ENCODE data around the gene CLEC2L.
"Not testable (repeated sequence)": the region's sequence is repeated elsewhere in the genome, so short reads cannot be mapped to it uniquely, and the experiment has no call there.

CLEC2L gene

DNA sequence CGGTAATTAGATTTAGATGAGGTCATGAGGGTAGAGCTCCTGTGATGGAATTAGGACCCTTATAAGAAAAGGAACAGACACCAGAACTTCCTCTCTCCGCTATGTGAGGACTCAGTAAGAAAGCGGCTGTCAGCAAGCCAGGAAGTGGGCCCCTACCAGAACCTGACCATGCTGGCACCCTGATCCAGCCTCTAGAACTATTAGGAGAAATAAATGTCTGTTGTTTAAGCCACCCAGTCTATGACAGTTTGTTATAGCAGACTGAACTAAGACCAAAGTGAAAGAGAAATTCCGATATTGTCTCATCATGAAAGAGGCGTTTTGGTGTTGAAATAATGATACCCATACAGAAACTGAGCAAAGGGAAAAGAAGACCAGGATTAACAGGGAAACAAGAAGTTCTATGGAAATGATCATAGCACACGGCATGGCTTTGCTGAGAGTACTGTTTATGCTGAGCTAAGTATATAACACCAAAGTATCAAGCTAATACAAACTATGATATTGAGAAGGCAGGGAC lies 9.2 kb downstream of the CLEC2L start:
- DNase-seq = no peak
- no peak overlapping the region for H3K27ac Mint-ChIP-seq
- no peaks in the 10 kb centered on the region for H3K4me1 Mint-ChIP-seq
- CTCF ChIA-PET = interaction anchor here (0.8 kb wide), 1 partner anchor 17 kb away, joined by 3 read pairs; no protein-coding TSS in a partner anchor
- peaks cover 26% of the 10 kb centered on the region for H3K27me3 Mint-ChIP-seq
- H3K9me3 Mint-ChIP-seq = no peaks in the 10 kb centered on the region
- H3K4me3 Mint-ChIP-seq = no peak overlapping the region
- no peaks in the 10 kb centered on the region for H3K36me3 Mint-ChIP-seq

DNA sequence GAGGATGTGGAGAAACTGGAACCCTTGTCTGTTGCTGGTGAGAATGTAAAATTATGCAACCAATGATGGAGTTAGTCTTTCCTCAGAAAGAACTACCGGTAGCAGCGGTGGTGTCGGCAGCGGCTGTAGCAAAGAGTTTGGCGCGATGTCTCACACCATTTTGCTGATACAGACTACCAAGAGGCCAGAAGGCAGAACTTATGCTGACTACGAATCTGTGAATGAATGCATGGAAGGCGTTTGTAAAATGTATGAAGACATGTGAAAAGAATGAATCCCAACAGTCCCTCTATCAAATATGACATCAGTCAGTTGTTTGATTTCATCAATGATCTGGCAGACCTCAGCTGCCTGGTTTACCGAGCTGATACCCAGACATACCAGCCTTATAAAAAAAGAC lies 10.6 kb downstream of the CLEC2L start:
- H3K36me3 Mint-ChIP-seq = no peaks in the 10 kb centered on the region
- no peaks in the 10 kb centered on the region for H3K9me3 Mint-ChIP-seq
- no peak for DNase-seq
- H3K4me3 Mint-ChIP-seq = no peak overlapping the region
- H3K27ac Mint-ChIP-seq = no peak overlapping the region
- no peaks in the 10 kb centered on the region for H3K4me1 Mint-ChIP-seq
- CTCF ChIA-PET = no interaction called here
- peaks cover 21% of the 10 kb centered on the region for H3K27me3 Mint-ChIP-seq

DNA sequence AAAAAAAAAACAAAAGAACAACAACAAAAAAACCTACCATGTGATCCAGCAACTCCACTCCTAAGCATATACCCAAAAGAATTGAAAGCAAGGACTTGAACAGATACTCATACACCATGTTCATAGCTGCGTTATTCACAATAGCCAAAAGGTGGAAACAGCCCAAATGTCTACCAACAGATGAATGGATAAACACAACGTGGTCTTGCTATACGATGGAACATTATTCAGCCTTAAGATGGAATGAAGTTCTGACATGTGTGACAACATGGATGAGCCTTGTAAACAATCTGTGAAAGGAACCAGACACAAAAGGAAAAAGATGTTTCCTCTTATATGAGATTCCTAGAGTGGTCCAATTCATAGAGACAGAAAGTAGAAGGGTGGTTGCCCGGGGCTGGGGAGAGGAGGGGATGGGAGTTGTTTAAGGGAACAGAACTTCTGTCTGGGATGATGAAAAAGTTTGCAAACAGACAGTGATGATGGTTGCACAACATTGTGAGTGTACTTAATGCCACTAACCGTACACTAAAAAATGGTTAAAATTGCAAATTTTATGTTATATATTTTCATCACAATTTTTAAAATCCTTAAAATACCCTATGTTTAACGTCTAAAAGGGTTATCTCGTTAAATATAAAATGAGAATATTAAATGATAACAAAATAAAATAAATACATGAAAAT lies 11.6 kb downstream of the CLEC2L start:
- Mint-ChIP-seq H3K4me1 (no peaks in the 10 kb centered on the region), H3K36me3 (no peaks in the 10 kb centered on the region), H3K4me3 (no peak overlapping the region), H3K9me3 (no peaks in the 10 kb centered on the region), H3K27me3 (peaks cover 21% of the 10 kb centered on the region), H3K27ac (no peak overlapping the region)
- no peak for DNase-seq
- CTCF ChIA-PET = no interaction called here

DNA sequence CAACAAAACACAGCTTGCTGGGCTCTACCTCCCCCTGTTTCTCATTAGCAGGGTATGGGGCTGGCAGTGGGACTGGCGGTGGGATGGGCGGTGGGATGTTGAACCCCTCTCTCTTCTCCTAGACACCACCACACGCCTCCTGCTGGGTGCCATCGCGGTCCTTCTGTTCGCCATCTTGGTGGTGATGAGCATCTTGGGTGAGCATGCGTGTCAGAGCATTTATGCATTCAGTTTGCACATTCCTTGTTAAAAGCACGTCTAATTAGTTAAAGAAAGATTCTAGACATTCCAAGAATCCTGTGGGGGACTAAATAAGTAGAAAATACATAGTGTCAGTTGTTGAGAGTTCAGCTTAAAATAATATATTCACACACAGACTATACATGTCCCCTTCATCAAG lies 12.7 kb downstream of the CLEC2L start:
- no peak overlapping the region for H3K4me3 Mint-ChIP-seq
- no peaks in the 10 kb centered on the region for H3K36me3 Mint-ChIP-seq
- CTCF ChIA-PET = no interaction called here
- H3K27me3 Mint-ChIP-seq = peaks cover 19% of the 10 kb centered on the region
- H3K9me3 Mint-ChIP-seq = no peaks in the 10 kb centered on the region
- no peaks in the 10 kb centered on the region for H3K4me1 Mint-ChIP-seq
- no peak overlapping the region for H3K27ac Mint-ChIP-seq
- DNase-seq = no peak

DNA sequence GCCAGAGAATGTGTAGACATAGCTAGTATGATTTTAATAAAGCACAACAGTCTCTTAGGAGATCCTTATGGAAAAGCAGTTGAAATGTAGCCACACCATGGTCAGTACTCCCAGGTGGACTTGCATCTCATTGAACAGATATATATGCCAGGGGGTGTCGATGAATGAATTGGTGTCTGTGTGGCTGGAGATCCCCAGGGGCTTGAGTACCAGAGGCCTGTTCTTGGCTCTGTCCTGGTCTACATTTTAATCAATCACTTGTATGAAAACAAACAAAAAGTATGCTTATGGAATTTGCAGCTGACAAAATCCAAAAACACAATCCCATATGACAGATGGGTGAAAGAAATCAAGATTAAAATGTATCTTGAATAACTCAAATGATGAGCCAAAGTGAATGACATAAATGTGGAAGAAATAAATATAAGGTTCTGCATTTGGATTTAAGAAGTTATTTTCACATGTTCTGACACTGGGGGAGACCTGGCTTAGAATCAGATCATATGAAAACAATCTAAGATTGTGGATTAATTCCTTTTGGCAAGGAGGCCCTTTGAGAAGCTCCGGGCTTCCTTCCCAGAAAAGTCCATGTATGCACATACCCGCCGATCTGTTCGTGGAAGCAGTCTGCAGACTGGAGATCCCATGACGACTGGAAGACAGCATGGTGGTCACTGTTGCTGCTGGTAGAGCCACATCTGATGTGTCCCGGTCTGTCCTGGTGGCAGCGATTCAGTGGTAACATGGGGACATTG lies 15.6 kb downstream of the CLEC2L start:
- Mint-ChIP-seq H3K9me3 (no peaks in the 10 kb centered on the region), H3K36me3 (no peaks in the 10 kb centered on the region), H3K27ac (no peak overlapping the region), H3K4me1 (no peaks in the 10 kb centered on the region), H3K27me3 (peaks cover 9% of the 10 kb centered on the region), H3K4me3 (no peak overlapping the region)
- DNase-seq = no peak
- CTCF ChIA-PET = no interaction called here

DNA sequence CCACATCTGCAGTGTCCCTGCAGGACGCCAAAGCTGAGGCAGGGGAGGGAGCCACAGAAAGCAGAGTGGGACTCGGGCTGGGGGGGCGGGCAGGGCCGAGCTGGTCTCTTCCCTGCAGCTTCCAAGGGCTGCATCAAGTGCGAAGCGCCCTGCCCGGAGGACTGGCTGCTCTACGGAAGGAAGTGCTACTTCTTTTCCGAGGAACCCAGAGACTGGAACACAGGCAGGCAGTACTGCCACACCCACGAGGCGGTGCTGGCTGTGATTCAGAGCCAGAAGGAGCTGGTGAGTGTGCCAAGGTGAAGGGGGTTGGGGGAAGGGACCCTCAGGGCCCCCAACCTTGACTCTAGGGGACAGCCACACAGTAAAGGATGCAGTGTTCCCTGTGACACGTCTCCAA lies 16.7 kb downstream of the CLEC2L start:
- no peak overlapping the region for H3K27ac Mint-ChIP-seq
- H3K27me3 Mint-ChIP-seq = peaks cover 7% of the 10 kb centered on the region
- CTCF ChIA-PET = no interaction called here
- H3K4me3 Mint-ChIP-seq = no peak overlapping the region
- no peaks in the 10 kb centered on the region for H3K4me1 Mint-ChIP-seq
- H3K36me3 Mint-ChIP-seq = no peaks in the 10 kb centered on the region
- no peak for DNase-seq
- H3K9me3 Mint-ChIP-seq = no peaks in the 10 kb centered on the region

DNA sequence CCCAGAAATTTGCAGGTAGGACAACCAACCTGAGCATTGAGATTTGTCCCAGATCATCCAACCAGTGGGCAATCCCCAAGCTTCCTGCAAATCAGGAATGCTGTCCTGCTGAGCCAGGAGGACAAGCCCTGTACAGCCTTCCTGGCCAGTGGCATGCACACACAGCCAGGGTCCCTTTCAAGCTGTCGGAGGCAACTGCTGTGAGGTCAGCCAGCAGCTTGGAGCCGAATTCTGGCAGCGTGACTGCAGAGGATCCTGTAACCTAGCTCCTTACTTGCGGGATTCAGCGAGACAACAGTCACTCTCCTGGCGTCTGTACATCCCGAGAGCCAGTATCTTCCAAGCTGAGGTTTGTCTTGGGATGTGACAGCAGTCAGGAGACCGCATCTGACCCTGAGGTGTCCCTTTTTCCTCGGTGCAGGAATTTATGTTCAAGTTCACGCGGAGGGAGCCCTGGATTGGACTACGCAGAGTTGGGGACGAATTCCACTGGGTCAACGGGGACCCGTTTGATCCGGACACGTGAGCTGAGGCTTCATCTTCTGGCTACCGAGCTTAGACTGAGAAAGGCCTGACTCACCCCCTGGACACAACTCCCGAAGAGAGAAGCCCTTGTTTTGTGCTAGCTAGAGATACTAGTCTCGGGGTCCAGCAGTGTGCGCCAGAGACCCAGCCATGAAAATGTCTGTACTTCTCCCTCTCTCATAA lies 18.3 kb downstream of the CLEC2L start:
- Mint-ChIP-seq H3K36me3 (no peaks in the 10 kb centered on the region), H3K4me3 (no peak overlapping the region), H3K9me3 (no peaks in the 10 kb centered on the region), H3K4me1 (no peaks in the 10 kb centered on the region), H3K27ac (no peak overlapping the region), H3K27me3 (peaks cover 3% of the 10 kb centered on the region)
- CTCF ChIA-PET = no interaction called here
- DNase-seq = no peak

DNA sequence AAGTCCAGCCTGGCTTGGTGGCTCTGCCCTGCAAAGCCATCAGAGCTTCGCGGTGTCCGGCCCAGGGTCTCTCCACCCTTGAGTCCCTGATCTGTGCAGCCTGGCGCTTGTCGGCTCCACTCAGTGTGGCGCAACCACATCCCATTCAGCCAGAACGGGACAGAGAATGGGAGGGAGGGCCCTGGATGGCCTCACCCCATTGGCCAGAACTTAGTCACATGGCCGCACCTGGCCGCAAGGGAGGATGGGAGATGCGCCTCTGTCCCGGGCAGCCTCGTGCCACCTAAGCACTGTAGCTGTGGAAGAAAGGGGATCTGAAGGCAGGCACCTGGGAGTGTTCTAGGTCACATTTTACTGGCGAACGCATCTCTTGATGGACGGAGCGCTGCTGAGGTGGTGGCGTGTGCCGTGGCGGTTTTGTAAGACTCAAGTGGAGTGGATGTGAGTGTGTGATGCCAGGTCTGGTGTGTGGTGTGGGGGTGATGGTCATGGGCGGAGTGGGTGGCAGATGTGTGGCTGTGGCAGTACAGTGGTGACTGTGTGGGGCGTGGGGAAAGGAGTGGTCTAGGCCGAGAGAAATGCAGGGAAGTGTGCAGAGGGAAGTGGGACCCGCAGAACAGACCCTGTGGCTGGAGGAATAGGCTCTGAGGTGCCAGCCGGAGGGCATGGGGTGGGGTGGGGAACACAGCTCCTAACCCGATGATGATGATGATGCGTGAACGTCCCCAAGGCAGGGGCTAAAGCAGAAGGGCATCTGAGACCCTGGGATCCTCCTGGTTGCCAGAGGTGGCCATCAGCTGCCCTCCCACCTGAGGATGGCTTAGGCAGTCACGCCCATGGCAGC lies 19.0 kb downstream of the CLEC2L start:
- CTCF ChIA-PET = no interaction called here

DNA sequence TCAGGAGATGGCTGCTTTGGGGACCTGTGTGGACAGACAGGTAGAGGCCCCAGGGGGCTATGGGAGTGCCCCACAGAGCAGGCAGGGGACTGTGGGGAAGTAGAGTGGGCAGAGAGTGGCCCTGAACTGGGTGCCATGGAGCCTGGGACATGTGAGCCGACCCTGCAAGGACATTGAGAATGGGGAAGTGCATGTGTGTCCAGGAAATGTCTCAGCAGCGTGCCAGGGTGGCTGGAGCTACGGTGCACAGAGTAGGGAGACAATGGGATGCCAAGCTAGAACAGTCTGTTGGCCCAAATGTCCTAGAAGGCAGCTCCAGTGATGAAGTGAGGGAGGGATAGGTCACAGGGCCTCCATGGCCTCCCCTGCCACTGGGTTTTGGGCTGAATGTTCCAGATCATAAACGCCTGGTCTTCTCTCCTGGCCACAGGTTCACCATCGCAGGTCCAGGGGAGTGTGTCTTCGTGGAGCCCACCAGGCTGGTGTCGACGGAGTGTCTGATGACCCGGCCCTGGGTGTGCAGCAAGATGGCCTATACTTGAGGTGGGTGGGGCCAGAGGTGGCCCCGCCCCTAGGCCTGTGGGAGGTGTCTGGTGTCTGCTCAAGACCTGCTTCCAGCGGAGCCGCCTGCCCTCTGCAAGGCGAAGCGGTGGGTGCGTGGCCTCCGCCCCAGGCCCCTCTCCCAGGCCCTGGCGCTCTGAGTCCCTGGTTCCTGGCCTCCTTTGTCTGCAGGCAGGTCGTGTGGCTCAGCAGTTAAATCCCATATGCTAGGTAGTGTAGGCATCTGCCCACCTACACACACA lies 20.5 kb downstream of the CLEC2L start:
- DNase-seq = no peak
- CTCF ChIA-PET = no interaction called here

More for the DNA sequence above, 19.0 kb downstream of the CLEC2L start:
- no peak overlapping the region for H3K27ac Mint-ChIP-seq
- no peaks in the 10 kb centered on the region for H3K36me3 Mint-ChIP-seq
- H3K27me3 Mint-ChIP-seq = peaks cover 3% of the 10 kb centered on the region
- no peaks in the 10 kb centered on the region for H3K9me3 Mint-ChIP-seq
- no peak for DNase-seq
- H3K4me1 Mint-ChIP-seq = no peaks in the 10 kb centered on the region
- H3K4me3 Mint-ChIP-seq = no peak overlapping the region

DNA sequence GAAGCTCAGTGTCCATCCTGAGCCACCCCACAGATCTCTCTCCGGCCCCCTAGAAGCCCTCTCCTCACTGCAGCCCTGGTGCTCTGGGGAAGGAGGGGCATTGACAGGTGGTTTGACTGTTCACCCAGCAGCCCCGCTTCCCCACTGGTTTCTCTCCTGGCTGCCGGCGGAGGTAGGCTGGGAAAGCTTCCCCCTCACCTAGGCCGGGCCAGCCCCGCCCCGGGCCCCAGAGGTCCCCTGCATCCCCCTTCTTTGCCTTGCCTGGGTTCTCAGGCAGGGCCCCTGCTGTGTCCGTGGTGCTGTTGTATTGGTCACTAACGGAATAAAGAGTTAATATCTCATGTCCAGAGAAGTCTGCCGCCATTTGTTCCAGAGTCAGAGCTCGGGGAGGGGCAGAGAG lies 21.2 kb downstream of the CLEC2L start:
- Mint-ChIP-seq H3K27ac (no peak overlapping the region), H3K27me3 (peaks cover 3% of the 10 kb centered on the region)
- CTCF ChIA-PET = no interaction called here

More for the DNA sequence above, 20.5 kb downstream of the CLEC2L start:
- H3K9me3 Mint-ChIP-seq = no peaks in the 10 kb centered on the region
- no peaks in the 10 kb centered on the region for H3K36me3 Mint-ChIP-seq
- no peak overlapping the region for H3K4me3 Mint-ChIP-seq
- no peak overlapping the region for H3K27ac Mint-ChIP-seq
- H3K27me3 Mint-ChIP-seq = peaks cover 3% of the 10 kb centered on the region
- no peaks in the 10 kb centered on the region for H3K4me1 Mint-ChIP-seq

DNA sequence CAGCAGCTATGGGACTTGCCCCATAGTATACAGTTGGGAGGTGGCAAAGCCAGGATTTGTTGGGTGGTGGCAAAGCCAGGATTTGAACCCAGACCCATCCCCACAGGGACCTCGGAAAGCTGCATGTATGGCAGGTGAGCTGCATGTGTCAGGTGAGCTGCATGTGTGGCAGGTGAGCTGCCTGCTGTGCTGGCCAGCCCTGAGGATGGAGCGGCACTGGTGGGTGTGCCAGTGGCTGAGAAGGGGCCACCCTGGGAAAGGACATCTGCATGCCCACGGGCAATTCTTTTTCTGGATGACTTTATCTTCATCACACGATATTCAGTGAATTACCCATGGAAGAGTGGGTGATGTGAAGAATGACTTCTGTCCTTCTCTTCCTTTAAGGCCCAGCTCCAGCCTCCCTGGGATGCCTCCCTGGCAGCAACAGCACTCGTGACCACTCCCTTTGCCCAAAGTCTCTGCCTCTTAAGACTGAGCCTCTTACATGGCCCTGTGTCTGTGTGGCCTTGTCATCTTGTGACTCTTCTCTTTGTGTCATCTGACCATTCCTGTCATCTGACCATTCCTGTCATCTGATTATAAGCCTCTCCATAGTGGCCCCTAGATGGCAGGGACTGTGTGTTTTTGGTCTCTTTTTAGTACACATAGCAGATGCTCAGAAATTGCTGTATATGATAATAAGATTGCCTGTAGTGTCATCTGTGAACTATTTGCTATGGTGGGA lies 25.0 kb downstream of the CLEC2L start:
- Mint-ChIP-seq H3K4me3 (no peak overlapping the region), H3K4me1 (no peaks in the 10 kb centered on the region), H3K9me3 (no peaks in the 10 kb centered on the region), H3K27me3 (peaks cover 10% of the 10 kb centered on the region), H3K36me3 (no peaks in the 10 kb centered on the region), H3K27ac (no peak overlapping the region)
- DNase-seq = no peak
- CTCF ChIA-PET = interaction anchor here (1.6 kb wide), 1 partner anchor 15 kb away, joined by 3 read pairs; no protein-coding TSS in a partner anchor

More for the DNA sequence above, 21.2 kb downstream of the CLEC2L start:
- Mint-ChIP-seq H3K36me3 (no peaks in the 10 kb centered on the region), H3K4me3 (no peak overlapping the region), H3K4me1 (no peaks in the 10 kb centered on the region), H3K9me3 (no peaks in the 10 kb centered on the region)
- DNase-seq = no peak

DNA sequence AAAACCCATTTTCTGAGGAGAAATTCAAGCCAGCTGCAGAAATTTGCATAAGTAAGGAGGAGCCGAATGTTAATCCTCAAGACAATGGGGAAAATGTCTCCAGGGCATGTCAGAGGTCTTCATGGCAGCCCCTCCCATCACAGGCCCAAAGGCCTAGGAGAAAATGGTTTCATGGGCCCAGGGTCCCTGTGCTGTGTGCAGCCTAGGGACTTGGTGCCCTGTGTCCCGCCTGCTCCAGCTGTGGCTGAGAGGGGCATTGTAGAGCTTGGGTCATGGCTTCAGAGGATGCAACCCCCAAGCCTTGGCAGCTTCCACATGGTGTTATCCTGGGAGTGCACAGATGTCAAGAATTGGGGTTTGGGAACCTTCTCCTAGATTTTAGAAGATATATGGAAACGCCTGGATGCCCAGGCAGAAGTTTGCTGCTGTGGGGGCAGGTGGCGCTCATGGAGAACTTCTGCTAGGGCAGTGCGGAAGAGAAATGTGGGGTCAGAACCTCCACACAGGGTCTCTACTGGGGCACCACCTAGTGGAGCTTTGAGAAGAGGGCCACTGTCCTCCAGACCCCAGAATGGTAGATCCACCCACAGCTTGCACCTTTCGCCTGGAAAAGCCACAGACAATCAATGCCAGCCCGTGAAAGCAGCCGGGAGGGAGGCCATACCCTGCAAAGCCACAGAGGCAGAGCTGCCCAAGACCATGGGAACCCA lies 30.7 kb downstream of the CLEC2L start:
- not testable (repeated sequence) for H3K4me3 Mint-ChIP-seq, H3K36me3 Mint-ChIP-seq, H3K9me3 Mint-ChIP-seq, H3K4me1 Mint-ChIP-seq, H3K27ac Mint-ChIP-seq, DNase-seq
- CTCF ChIA-PET = interaction anchor here (0.6 to 0.7 kb wide), 2 partner anchors 70 to 427 kb away, joined by 3 read pairs; partner anchors contain the start of gene KLRG2
- H3K27me3 Mint-ChIP-seq = peaks cover 38% of the 10 kb centered on the region

All from activated naive CD4-positive, alpha-beta T cell treated with anti-CD3 and anti-CD28 coated beads, Interleukin-2, amount 10 ng/mL, durations not matched to agents 7 days and 5 days (primary cell).